H1 (cell line): ENCODE measurements around the gene WIPF1. TPM values are rescaled to one million over a fixed set of nuclear protein-coding genes. Genes with fewer than 3 reads are reported as not detected.

Source experiments
- polyA plus RNA-seq, 7 experiments: library from polyadenylated mRNA; depleted of rRNA in 3 of 7; stranded (reverse) in 5 of 7; unstranded in 2 of 7; fragments of >200 nt in 5 of 7; fragments of 200-250 nt in 2 of 7; gene quantifications; 1 replicate in 5 of 7; 2 replicates in 1 of 7; 4 replicates in 1 of 7; pipeline versions ENCODE4 v1.2.1 to v1.2.3, GENCODE V29; 2011 to 2013; ENCODE audit warnings: missing spikeins in 2 of 7, mixed read lengths in 2 of 7
- total RNA-seq: library from RNA; stranded (reverse); fragmentation: NEBNext Ultra II Directional; extraction: Animal tissue kit (Norgen Biotek cat#: 25700); gene quantifications from 2 replicates; pipeline ENCODE4 v1.2.1, GENCODE V29; 2021
- TF ChIP-seq, protein P1 (sequence below): IDR thresholded peaks from 2 replicates; pipeline ENCODE4 v1.6.1; 2011; ENCODE audit warnings: low read length, improper control_type of control experiment

WIPF1 gene
- total and polyA plus RNA-seq, 2 of the 8 experiments (the other 6 are each of a cell fraction or from before 2014, with no cell fraction given): 4.7 to 5.2 TPM

- TF ChIP-seq, protein P1, sequence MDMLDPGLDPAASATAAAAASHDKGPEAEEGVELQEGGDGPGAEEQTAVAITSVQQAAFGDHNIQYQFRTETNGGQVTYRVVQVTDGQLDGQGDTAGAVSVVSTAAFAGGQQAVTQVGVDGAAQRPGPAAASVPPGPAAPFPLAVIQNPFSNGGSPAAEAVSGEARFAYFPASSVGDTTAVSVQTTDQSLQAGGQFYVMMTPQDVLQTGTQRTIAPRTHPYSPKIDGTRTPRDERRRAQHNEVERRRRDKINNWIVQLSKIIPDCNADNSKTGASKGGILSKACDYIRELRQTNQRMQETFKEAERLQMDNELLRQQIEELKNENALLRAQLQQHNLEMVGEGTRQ: no peak
Observed at GRCh38 chr2:174589334-174589733, 8.3 kb downstream of the WIPF1 start (continued).
